Activated naive CD4-positive, alpha-beta T cell treated with anti-CD3 and anti-CD28 coated beads for 36 hours (primary cell): ENCODE results near the gene TGIF2. TPM values are rescaled to one million over a fixed set of nuclear protein-coding genes. Genes with fewer than 3 reads are reported as not detected.

Experiments
- CTCF ChIA-PET: fragments of 350-600 bp; sonication (Branson Sonifier 250); formaldehyde crosslinking; loops from one replicate; lab custom pipeline; 2021; ENCODE audit warnings: antibody characterized with exemption; lab: Charles Lee
- DNase-seq: peaks from one replicate; pipeline ENCODE4 v3.0.0-alpha.2; 2020
- H3K27ac Mint-ChIP-seq: one replicate; pipeline ENCODE4 v1.8.0; 2021; ENCODE audit warnings: mild to moderate bottlenecking, mixed read lengths
- H3K27me3 Mint-ChIP-seq: one replicate; pipeline ENCODE4 v1.8.0; 2021; ENCODE audit warnings: low read depth, mixed read lengths
- H3K36me3 Mint-ChIP-seq: one replicate; pipeline ENCODE4 v1.8.0; 2021; ENCODE audit warnings: low read depth, mixed read lengths
- H3K4me1 Mint-ChIP-seq: one replicate; pipeline ENCODE4 v1.8.0; 2021; ENCODE audit warnings: low read depth, mixed read lengths
- H3K4me3 Mint-ChIP-seq: one replicate; pipeline ENCODE4 v1.8.0; 2021; ENCODE audit warnings: mild to moderate bottlenecking, moderate library complexity, mixed read lengths
- H3K9me3 Mint-ChIP-seq: one replicate; pipeline ENCODE4 v1.8.0; 2021; ENCODE audit warnings: mixed read lengths
- intact Hi-C: fragments of 100-400 bp; cut with micrococcal nuclease; formaldehyde crosslinking; loops from one replicate; pipeline ENCODE4 v1.15.1; 2023
- total RNA-seq, 2 experiments: library from RNA; stranded (reverse); gene quantifications; one replicate each; pipeline ENCODE4 v1.2.3, GENCODE V29; 2021

TGIF2 gene
- 10 to 100 TPM; 32.2 to 33.6 TPM for total RNA-seq

GRCh38 chr20:36573103-36573797 is at the start of gene TGIF2:
TGIF2 (plus strand) TSS chr20:36573597; CDS start chr20:36578775, 5,178 bp downstream.
- DNase-seq: peak; percentile 90
- CTCF ChIA-PET: interaction anchor here (0.7 to 1.6 kb wide), 6 partner anchors 12 to 485 kb away, joined by 3 to 5 read pairs (median 4); partner anchors contain the start of gene RAB5IF
- H3K27me3 Mint-ChIP-seq: no peaks in the 10 kb centered on the region
- H3K4me1 Mint-ChIP-seq: peaks cover 35% of the 10 kb centered on the region
- peak within 1 kb of the TSS; percentile 93 for H3K27ac Mint-ChIP-seq
- peaks cover 14% of the 10 kb centered on the region for H3K36me3 Mint-ChIP-seq
- intact Hi-C loops: loop anchor here (1.0 to 5.0 kb wide), 6 partner anchors 19 to 621 kb away; partner anchors contain the start of genes RAB5IF and SCAND1
- H3K9me3 Mint-ChIP-seq: no peaks in the 10 kb centered on the region
- peak within 1 kb of the TSS; percentile 91 for H3K4me3 Mint-ChIP-seq

GRCh38 chr20:36525620-36526365 is 47.6 kb upstream of the TGIF2 start:
- H3K36me3 Mint-ChIP-seq: peaks cover 6% of the 10 kb centered on the region
- H3K4me3 Mint-ChIP-seq: no peak overlapping the region
- DNase-seq: no peak
- no peaks in the 10 kb centered on the region for H3K27me3 Mint-ChIP-seq
- CTCF ChIA-PET: no interaction called here
- H3K4me1 Mint-ChIP-seq: no peaks in the 10 kb centered on the region
- H3K27ac Mint-ChIP-seq: no peak overlapping the region
- H3K9me3 Mint-ChIP-seq: no peaks in the 10 kb centered on the region
- intact Hi-C loops: no loop called here

- H3K9me3 Mint-ChIP-seq: no peaks in the 10 kb centered on the region
- intact Hi-C loops: no loop called here
- peaks cover 6% of the 10 kb centered on the region for H3K36me3 Mint-ChIP-seq
- no peaks in the 10 kb centered on the region for H3K27me3 Mint-ChIP-seq
- H3K27ac Mint-ChIP-seq: no peak overlapping the region
- no peaks in the 10 kb centered on the region for H3K4me1 Mint-ChIP-seq
- H3K4me3 Mint-ChIP-seq: no peak overlapping the region
- CTCF ChIA-PET: no interaction called here
- DNase-seq: no peak
Observed at GRCh38 chr20:36526521-36527011, 46.8 kb upstream of the TGIF2 start.

- H3K27ac Mint-ChIP-seq: no peak overlapping the region
- no peak for DNase-seq
- H3K9me3 Mint-ChIP-seq: no peaks in the 10 kb centered on the region
- CTCF ChIA-PET: no interaction called here
- H3K36me3 Mint-ChIP-seq: peaks cover 6% of the 10 kb centered on the region
- H3K27me3 Mint-ChIP-seq: no peaks in the 10 kb centered on the region
- intact Hi-C loops: no loop called here
- no peaks in the 10 kb centered on the region for H3K4me1 Mint-ChIP-seq
- no peak overlapping the region for H3K4me3 Mint-ChIP-seq
Observed at GRCh38 chr20:36527331-36528125, 45.9 kb upstream of the TGIF2 start.

GRCh38 chr20:36528176-36528874 is 45.1 kb upstream of the TGIF2 start:
- Mint-ChIP-seq H3K4me3 (no peak overlapping the region), H3K4me1 (no peaks in the 10 kb centered on the region), H3K9me3 (no peaks in the 10 kb centered on the region), H3K27ac (no peak overlapping the region), H3K36me3 (peaks cover 6% of the 10 kb centered on the region), H3K27me3 (no peaks in the 10 kb centered on the region)
- CTCF ChIA-PET: no interaction called here
- DNase-seq: no peak
- intact Hi-C loops: no loop called here

- CTCF ChIA-PET: no interaction called here
- no peaks in the 10 kb centered on the region for H3K9me3 Mint-ChIP-seq
- no peak for DNase-seq
- H3K4me3 Mint-ChIP-seq: no peak overlapping the region
- H3K27ac Mint-ChIP-seq: no peak overlapping the region
- H3K27me3 Mint-ChIP-seq: no peaks in the 10 kb centered on the region
- peaks cover 6% of the 10 kb centered on the region for H3K36me3 Mint-ChIP-seq
- no peaks in the 10 kb centered on the region for H3K4me1 Mint-ChIP-seq
- intact Hi-C loops: no loop called here
Observed at GRCh38 chr20:36528875-36529417, 44.5 kb upstream of the TGIF2 start.

- H3K9me3 Mint-ChIP-seq: no peaks in the 10 kb centered on the region
- no peak overlapping the region for H3K4me3 Mint-ChIP-seq
- H3K36me3 Mint-ChIP-seq: peaks cover 4% of the 10 kb centered on the region
- H3K27me3 Mint-ChIP-seq: no peaks in the 10 kb centered on the region
- no peak overlapping the region for H3K27ac Mint-ChIP-seq
- H3K4me1 Mint-ChIP-seq: no peaks in the 10 kb centered on the region
- DNase-seq: no peak
- intact Hi-C loops: no loop called here
- CTCF ChIA-PET: no interaction called here
Observed at GRCh38 chr20:36532388-36532787, 41.0 kb upstream of the TGIF2 start.

- DNase-seq: no peak
- Mint-ChIP-seq H3K9me3 (no peaks in the 10 kb centered on the region), H3K27ac (no peak overlapping the region), H3K4me1 (no peaks in the 10 kb centered on the region), H3K4me3 (no peak overlapping the region), H3K27me3 (no peaks in the 10 kb centered on the region), H3K36me3 (no peaks in the 10 kb centered on the region)
- CTCF ChIA-PET: no interaction called here
- intact Hi-C loops: no loop called here
Observed at GRCh38 chr20:36532822-36533221, 40.6 kb upstream of the TGIF2 start.

GRCh38 chr20:36538026-36538722 is 35.2 kb upstream of the TGIF2 start:
- Mint-ChIP-seq H3K4me1 (no peaks in the 10 kb centered on the region), H3K4me3 (no peak overlapping the region), H3K27ac (no peak overlapping the region), H3K27me3 (peaks cover 3% of the 10 kb centered on the region), H3K36me3 (no peaks in the 10 kb centered on the region), H3K9me3 (no peaks in the 10 kb centered on the region)
- intact Hi-C loops: no loop called here
- CTCF ChIA-PET: interaction anchor here (0.6 to 1.1 kb wide), 2 partner anchors 196 to 257 kb away, joined by 3 to 4 read pairs; no protein-coding TSS in a partner anchor
- DNase-seq: no peak

GRCh38 chr20:36540551-36541211 is 32.7 kb upstream of the TGIF2 start:
- Mint-ChIP-seq H3K27ac (no peak overlapping the region), H3K36me3 (no peaks in the 10 kb centered on the region), H3K27me3 (peaks cover 3% of the 10 kb centered on the region), H3K9me3 (no peaks in the 10 kb centered on the region), H3K4me1 (no peaks in the 10 kb centered on the region), H3K4me3 (no peak overlapping the region)
- intact Hi-C loops: no loop called here
- CTCF ChIA-PET: no interaction called here
- no peak for DNase-seq
